Activated T-cell treated with anti-CD3 and anti-CD28 coated beads, Interleukin-2, amount 50 U/mL, for 72 hours (primary cell): ENCODE results near the gene AP2A1. TPM values are rescaled to one million over a fixed set of nuclear protein-coding genes. Genes with fewer than 3 reads are reported as not detected.
A peak's percentile ranks its signal among the peaks of the same experiment; 100 is the strongest.
"Not testable (repeated sequence)": the region's sequence is repeated elsewhere in the genome, so short reads cannot be mapped to it uniquely, and the experiment has no call there.

ENCODE experiments used
- ATAC-seq, 2 donors: fragments of 150-1000 bp; cut with Tn5 transposase; replicated peaks in 1 of 2; 2 replicates each; pipeline ENCODE4 v1.10.0; 2021; ENCODE audit warnings: moderate library complexity in 2 of 2, mild to moderate bottlenecking in 1 of 2
- DNase-seq, 2 donors: peaks; one replicate each; pipeline ENCODE4 v3.0.0; 2021 to 2022; ENCODE audit warnings: mixed read lengths in 1 of 2
- H3K27ac Mint-ChIP-seq: one replicate; pipeline ENCODE4 v1.8.0; 2022; ENCODE audit warnings: mild to moderate bottlenecking, moderate library complexity, mixed read lengths
- H3K27me3 Mint-ChIP-seq: one replicate; pipeline ENCODE4 v1.8.0; 2022; ENCODE audit warnings: low read depth, mixed read lengths
- H3K36me3 Mint-ChIP-seq, 2 donors: one replicate each; pipeline ENCODE4 v1.8.0; 2022; ENCODE audit warnings: mixed read lengths in 2 of 2, mild to moderate bottlenecking in 1 of 2; ENCODE audit not compliant: insufficient read depth in 2 of 2
- H3K4me1 Mint-ChIP-seq: one replicate; pipeline ENCODE4 v1.8.0; 2022; ENCODE audit warnings: low read depth, mixed read lengths
- H3K4me3 Mint-ChIP-seq, 2 donors: one replicate each; pipeline ENCODE4 v1.8.0; 2022; ENCODE audit warnings: mild to moderate bottlenecking in 2 of 2, mixed read lengths in 2 of 2, moderate library complexity in 2 of 2
- H3K9me3 Mint-ChIP-seq, 2 donors: one replicate each; pipeline ENCODE4 v1.8.0; 2022; ENCODE audit warnings: mixed read lengths in 2 of 2
- total RNA-seq, 2 donors: library from RNA; stranded (reverse); gene quantifications; one replicate each; pipeline ENCODE4 v1.2.3, GENCODE V29; 2022

The AP2A1 gene
- total RNA-seq, 2 donors from 2014 or later, result 74.5 to 75.8 TPM

DNA sequence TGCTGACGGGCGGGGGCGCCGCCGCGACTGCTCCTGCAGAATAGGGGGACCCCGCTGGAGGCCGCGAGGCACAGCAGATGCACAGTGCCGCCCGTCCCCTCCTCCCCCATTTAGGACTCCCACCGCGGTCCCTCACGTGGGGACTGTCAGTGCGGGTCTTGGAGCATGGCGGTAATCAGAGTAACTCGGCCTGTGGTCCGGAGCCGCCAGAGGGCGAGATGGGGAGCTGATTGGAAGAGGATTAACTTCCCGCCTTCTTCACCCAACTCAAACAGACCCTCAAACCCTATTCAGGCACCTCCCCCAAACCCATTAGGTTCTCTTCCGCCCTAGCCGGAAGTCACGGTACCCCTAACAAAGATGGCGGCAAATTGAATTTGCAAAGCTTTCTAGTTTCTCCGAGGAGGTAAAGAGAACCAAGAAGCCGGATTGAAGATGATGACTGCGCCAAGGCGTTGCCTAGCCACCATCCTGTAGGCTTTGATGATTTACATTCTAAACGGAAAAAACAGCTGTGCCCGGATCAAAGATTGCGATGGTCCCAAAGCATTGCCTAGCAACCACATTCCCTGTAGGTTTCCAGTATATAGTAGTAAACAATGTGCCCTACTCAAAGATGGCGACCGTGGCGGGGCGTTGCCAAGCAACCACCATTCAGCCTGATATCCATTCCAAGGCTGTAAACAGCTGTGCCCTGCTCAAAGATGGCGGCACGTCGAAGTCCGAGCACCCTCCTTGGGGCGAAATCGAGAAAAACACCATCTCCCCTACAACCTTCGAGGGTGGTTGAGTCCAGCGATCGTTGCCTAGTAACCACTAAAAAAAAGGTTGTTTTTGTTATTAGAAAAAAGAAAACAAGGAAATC lies 46.4 kb downstream of the AP2A1 start, which contains the start of gene FUZ:
TSS of gene FUZ (minus strand) at position 296 of the 865 bp plus-strand sequence. CDS start at position 110, 186 bp downstream.
- H3K27me3 Mint-ChIP-seq, result no peaks in the 10 kb centered on the region
- peak within 1 kb of the TSS; percentile 88 for H3K27ac Mint-ChIP-seq
- ATAC-seq, result peak; percentile 77 to 79
- no peaks in the 10 kb centered on the region for H3K9me3 Mint-ChIP-seq
- H3K4me1 Mint-ChIP-seq, result peaks cover 48% of the 10 kb centered on the region
- peaks cover 0 to under 1% of the 10 kb centered on the region in 2 donors for H3K36me3 Mint-ChIP-seq
- peak; percentile 91 to 94 for DNase-seq
- peak within 1 kb of the TSS; percentile 90 to 92 for H3K4me3 Mint-ChIP-seq

DNA sequence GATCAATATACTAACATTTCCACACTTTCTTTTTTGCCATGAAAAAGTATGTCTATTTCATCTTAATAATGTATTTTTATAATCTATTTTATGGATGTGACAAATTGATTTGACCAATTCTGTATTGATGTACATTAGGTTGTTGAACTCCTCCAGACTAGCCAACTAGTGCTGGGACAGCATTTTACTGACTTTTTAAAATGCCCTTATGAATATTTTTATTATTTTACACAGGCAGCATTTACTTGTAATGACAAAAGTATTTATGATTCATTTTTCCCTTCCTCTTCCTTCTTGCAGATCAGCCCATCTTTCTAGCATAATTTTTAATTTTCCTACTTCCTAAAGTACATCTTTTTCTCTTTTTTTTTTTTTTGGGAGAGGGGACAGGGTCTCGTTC lies 47.2 kb downstream of the AP2A1 start:
- Mint-ChIP-seq H3K27me3 (no peaks in the 10 kb centered on the region), H3K36me3 (no peaks in the 10 kb centered on the region), H3K27ac (peak overlapping the region; percentile 88), H3K9me3 (no peaks in the 10 kb centered on the region), H3K4me3 (peak overlapping the region; percentile 90 to 92), H3K4me1 (peaks cover 47% of the 10 kb centered on the region)
- DNase-seq (no peak), ATAC-seq (no peak)

DNA sequence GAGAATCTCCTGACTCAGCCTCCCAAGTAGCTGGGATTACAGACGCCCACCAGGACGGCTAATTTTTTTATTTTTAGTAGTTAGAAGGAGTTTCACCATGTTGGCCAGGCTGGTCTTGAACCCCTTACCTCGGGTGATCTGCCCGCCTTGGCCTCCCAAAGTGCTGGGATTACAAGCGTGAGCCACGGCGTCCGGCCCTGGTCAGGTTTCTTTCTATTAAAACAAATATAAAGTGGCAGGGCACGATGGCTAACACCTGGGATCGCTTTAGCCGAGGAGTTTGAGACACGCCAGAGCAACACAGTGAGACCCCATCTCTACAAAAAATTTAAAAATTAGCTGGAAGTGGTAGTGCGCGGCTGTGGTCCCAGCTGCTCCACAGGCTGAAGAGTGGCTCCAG lies 49.8 kb downstream of the AP2A1 start:
- Mint-ChIP-seq H3K27ac (no peak overlapping the region), H3K36me3 (peaks cover 0 to 1% of the 10 kb centered on the region in 2 donors), H3K27me3 (no peaks in the 10 kb centered on the region), H3K9me3 (no peaks in the 10 kb centered on the region), H3K4me3 (peak overlapping the region; percentile 40 to 59), H3K4me1 (peaks cover 50% of the 10 kb centered on the region)
- ATAC-seq, result no peak
- no peak for DNase-seq

DNA sequence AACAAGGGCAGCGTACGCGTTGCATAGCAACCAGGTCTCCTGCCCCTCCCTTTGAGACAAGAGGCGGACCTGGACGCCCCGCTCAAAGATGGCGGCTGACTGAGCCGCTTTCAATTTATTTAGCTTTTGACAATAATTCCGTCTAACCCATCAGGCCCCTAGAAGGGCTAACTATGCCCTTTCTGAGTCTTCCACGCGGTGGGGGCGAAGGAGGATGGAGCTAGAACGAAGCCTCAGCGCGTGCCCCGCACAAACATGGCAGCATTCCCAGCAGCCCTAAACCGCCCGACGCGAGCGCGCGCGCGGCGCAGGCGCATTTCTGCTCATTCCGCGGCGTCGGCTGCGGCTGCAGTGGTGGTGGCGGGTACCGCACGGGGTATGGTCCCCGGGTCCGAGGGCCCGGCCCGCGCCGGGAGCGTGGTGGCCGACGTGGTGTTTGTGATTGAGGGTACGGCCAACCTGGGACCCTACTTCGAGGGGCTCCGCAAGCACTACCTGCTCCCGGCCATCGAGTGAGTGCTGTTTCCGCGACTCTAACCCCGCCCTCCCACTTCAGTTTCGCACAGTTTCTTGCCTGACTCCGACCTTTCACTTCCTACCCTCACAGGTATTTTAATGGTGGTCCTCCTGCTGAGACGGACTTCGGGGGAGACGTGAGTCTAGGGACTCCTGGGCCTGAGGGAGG lies 51.3 kb downstream of the AP2A1 start, which contains the start of gene MED25:
TSS of gene MED25 (plus strand) at position 326 of the 685 bp plus-strand sequence. CDS start at position 379, 53 bp downstream.
- no peaks in the 10 kb centered on the region for H3K27me3 Mint-ChIP-seq
- no peaks in the 10 kb centered on the region for H3K9me3 Mint-ChIP-seq
- H3K4me3 Mint-ChIP-seq, result peak within 1 kb of the TSS; percentile 98 to 99
- ATAC-seq (peak; percentile 71 to 76), DNase-seq (peak; percentile 88 to 90)
- H3K27ac Mint-ChIP-seq, result peak within 1 kb of the TSS; percentile 98
- H3K4me1 Mint-ChIP-seq, result peaks cover 35% of the 10 kb centered on the region
- H3K36me3 Mint-ChIP-seq, result peaks cover 0 to 1% of the 10 kb centered on the region in 2 donors

- DNase-seq, result no peak
- H3K27me3 Mint-ChIP-seq, result no peaks in the 10 kb centered on the region
- no peak for ATAC-seq
- H3K27ac Mint-ChIP-seq, result peak overlapping the region; percentile 98
- H3K4me3 Mint-ChIP-seq, result peak overlapping the region; percentile 98 to 99
- peaks cover 34% of the 10 kb centered on the region for H3K4me1 Mint-ChIP-seq
- peaks cover 0 to 1% of the 10 kb centered on the region in 2 donors for H3K36me3 Mint-ChIP-seq
- H3K9me3 Mint-ChIP-seq, result no peaks in the 10 kb centered on the region
Observed at GRCh38 chr19:49818649-49819370, 52.0 kb downstream of the AP2A1 start.

GRCh38 chr19:49819452-49820115 lies 52.8 kb downstream of the AP2A1 start:
- not testable (repeated sequence) for H3K36me3 Mint-ChIP-seq, DNase-seq, ATAC-seq, H3K27me3 Mint-ChIP-seq, H3K9me3 Mint-ChIP-seq
- peak overlapping the region; percentile 98 to 99 for H3K4me3 Mint-ChIP-seq
- H3K4me1 Mint-ChIP-seq, result peaks cover 26% of the 10 kb centered on the region
- H3K27ac Mint-ChIP-seq, result peak overlapping the region; percentile 61

DNA sequence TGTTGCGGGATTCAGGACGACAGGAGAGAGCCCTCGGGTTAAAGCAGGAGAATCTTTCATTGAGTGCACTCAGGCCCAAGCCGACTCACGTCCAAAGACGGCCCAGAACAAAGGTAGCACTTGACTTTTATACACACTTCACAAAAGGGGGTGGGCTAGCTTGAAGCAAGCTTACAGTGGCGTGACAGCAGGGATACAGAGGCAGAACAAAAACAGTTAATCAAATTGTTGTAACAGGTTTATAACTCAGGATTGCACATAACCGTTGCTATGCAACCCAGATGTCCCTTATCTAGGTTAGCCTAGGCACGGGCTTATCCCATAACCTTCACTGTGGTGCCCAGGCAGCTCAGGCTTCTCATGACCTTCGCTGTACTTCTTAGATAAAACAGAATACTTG lies 53.3 kb downstream of the AP2A1 start:
- H3K4me1 Mint-ChIP-seq, result peaks cover 25% of the 10 kb centered on the region
- H3K4me3 Mint-ChIP-seq, result no peak overlapping the region
- no peak for DNase-seq
- H3K27me3 Mint-ChIP-seq, result no peaks in the 10 kb centered on the region
- H3K36me3 Mint-ChIP-seq, result peaks cover 0 to 3% of the 10 kb centered on the region in 2 donors
- no peak for ATAC-seq
- no peak overlapping the region for H3K27ac Mint-ChIP-seq
- H3K9me3 Mint-ChIP-seq, result no peaks in the 10 kb centered on the region

DNA sequence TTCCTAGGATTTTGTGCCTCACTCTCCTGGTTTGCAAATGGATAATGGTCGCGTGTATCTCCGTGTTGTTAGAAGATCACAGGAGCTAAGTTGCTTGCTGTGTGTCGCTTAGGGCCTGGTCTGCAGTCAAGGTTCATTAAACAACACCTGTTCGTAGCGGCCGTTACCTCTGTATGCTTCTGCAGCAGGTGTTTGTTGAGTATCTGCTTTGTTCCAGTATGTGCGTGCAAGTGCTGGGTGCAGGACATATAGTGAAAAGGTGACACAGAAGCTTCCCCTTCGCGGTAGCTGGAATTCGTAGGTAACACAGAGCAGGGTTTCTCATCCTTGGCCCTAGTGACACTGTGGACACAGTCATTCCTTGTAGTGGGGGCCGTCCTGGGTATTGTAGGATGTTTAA lies 56.7 kb downstream of the AP2A1 start:
- ATAC-seq (no peak), DNase-seq (no peak)
- Mint-ChIP-seq H3K36me3 (peaks cover 0 to 3% of the 10 kb centered on the region in 2 donors), H3K9me3 (no peaks in the 10 kb centered on the region), H3K4me3 (no peak overlapping the region), H3K27me3 (no peaks in the 10 kb centered on the region), H3K27ac (no peak overlapping the region), H3K4me1 (peaks cover 19% of the 10 kb centered on the region)

GRCh38 chr19:49824662-49825061 lies 57.9 kb downstream of the AP2A1 start:
- H3K27me3 Mint-ChIP-seq, result no peaks in the 10 kb centered on the region
- ATAC-seq (no peak), DNase-seq (no peak)
- peaks cover 0 to 2% of the 10 kb centered on the region in 2 donors for H3K36me3 Mint-ChIP-seq
- peaks cover 7% of the 10 kb centered on the region for H3K4me1 Mint-ChIP-seq
- H3K27ac Mint-ChIP-seq, result no peak overlapping the region
- no peaks in the 10 kb centered on the region for H3K9me3 Mint-ChIP-seq
- no peak overlapping the region for H3K4me3 Mint-ChIP-seq

GRCh38 chr19:49827034-49827433 lies 60.2 kb downstream of the AP2A1 start:
- Mint-ChIP-seq H3K4me1 (no peaks in the 10 kb centered on the region), H3K27ac (no peak overlapping the region), H3K27me3 (no peaks in the 10 kb centered on the region), H3K4me3 (no peak overlapping the region), H3K9me3 (no peaks in the 10 kb centered on the region), H3K36me3 (peaks cover 0 to 2% of the 10 kb centered on the region in 2 donors)
- DNase-seq (no peak), ATAC-seq (no peak)

DNA sequence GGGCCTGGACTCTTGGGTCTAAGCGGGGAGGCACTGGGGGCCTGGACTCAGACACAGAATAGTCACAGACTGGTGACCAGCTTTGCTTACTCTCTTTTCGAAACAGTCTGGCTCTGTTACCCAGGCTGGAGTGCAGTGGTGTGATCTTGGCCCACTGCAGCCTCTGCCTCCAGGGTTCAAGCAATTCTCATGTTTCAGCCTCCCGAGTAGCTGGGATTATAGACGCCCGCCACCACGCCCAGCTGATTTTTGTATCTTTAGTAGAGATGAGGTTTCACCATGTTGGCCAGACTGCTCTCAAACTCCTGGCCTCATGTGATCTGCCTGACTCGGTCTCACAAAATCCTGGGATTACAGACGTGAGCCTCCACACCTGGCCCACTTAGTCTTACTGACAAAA lies 62.4 kb downstream of the AP2A1 start:
- no peaks in the 10 kb centered on the region for H3K27me3 Mint-ChIP-seq
- no peak overlapping the region for H3K27ac Mint-ChIP-seq
- H3K9me3 Mint-ChIP-seq, result no peaks in the 10 kb centered on the region
- ATAC-seq, result no peak
- no peaks in the 10 kb centered on the region for H3K4me1 Mint-ChIP-seq
- no peak for DNase-seq
- peaks cover 0 to 3% of the 10 kb centered on the region in 2 donors for H3K36me3 Mint-ChIP-seq
- no peak overlapping the region for H3K4me3 Mint-ChIP-seq

GRCh38 chr19:49829721-49830120 lies 62.9 kb downstream of the AP2A1 start:
- Mint-ChIP-seq H3K27ac (no peak overlapping the region), H3K27me3 (no peaks in the 10 kb centered on the region), H3K4me3 (no peak overlapping the region), H3K4me1 (no peaks in the 10 kb centered on the region), H3K36me3 (peaks cover 0 to 2% of the 10 kb centered on the region in 2 donors), H3K9me3 (no peaks in the 10 kb centered on the region)
- no peak for DNase-seq
- ATAC-seq, result no peak
